Activated T-cell treated with anti-CD3 and anti-CD28 coated beads, Interleukin-2, amount 50 U/mL, for 72 hours (primary cell): ENCODE data around the gene ULK2. TPM values are rescaled to one million over a fixed set of nuclear protein-coding genes. Genes with fewer than 3 reads are reported as not detected.
A peak's percentile ranks its signal among the peaks of the same experiment; 100 is the strongest.
"Not testable (repeated sequence)": the region's sequence is repeated elsewhere in the genome, so short reads cannot be mapped to it uniquely, and the experiment has no call there.

ENCODE experiments used
- ATAC-seq, 2 donors: fragments of 150-1000 bp; cut with Tn5 transposase; replicated peaks in 1 of 2; 2 replicates each; pipeline ENCODE4 v1.10.0; 2021; ENCODE audit warnings: moderate library complexity in 2 of 2, mild to moderate bottlenecking in 1 of 2
- DNase-seq, 2 donors: peaks; one replicate each; pipeline ENCODE4 v3.0.0; 2021 to 2022; ENCODE audit warnings: mixed read lengths in 1 of 2
- H3K27ac Mint-ChIP-seq: one replicate; pipeline ENCODE4 v1.8.0; 2022; ENCODE audit warnings: mild to moderate bottlenecking, moderate library complexity, mixed read lengths
- H3K27me3 Mint-ChIP-seq: one replicate; pipeline ENCODE4 v1.8.0; 2022; ENCODE audit warnings: low read depth, mixed read lengths
- H3K36me3 Mint-ChIP-seq, 2 donors: one replicate each; pipeline ENCODE4 v1.8.0; 2022; ENCODE audit warnings: mixed read lengths in 2 of 2, mild to moderate bottlenecking in 1 of 2; ENCODE audit not compliant: insufficient read depth in 2 of 2
- H3K4me1 Mint-ChIP-seq: one replicate; pipeline ENCODE4 v1.8.0; 2022; ENCODE audit warnings: low read depth, mixed read lengths
- H3K4me3 Mint-ChIP-seq, 2 donors: one replicate each; pipeline ENCODE4 v1.8.0; 2022; ENCODE audit warnings: mild to moderate bottlenecking in 2 of 2, mixed read lengths in 2 of 2, moderate library complexity in 2 of 2
- H3K9me3 Mint-ChIP-seq, 2 donors: one replicate each; pipeline ENCODE4 v1.8.0; 2022; ENCODE audit warnings: mixed read lengths in 2 of 2
- total RNA-seq, 2 donors: library from RNA; stranded (reverse); gene quantifications; one replicate each; pipeline ENCODE4 v1.2.3, GENCODE V29; 2022

ULK2 gene
- total RNA-seq: 10 to 100 TPM; 13.9 to 14.5 TPM

- peak; percentile 67 to 69 for DNase-seq
- peak within 1 kb of the TSS; percentile 84 to 89 for H3K4me3 Mint-ChIP-seq
- ATAC-seq: peak; percentile 85 to 91
- no peaks in the 10 kb centered on the region for H3K27me3 Mint-ChIP-seq
- H3K4me1 Mint-ChIP-seq: peaks cover 18% of the 10 kb centered on the region
- H3K9me3 Mint-ChIP-seq: no peaks in the 10 kb centered on the region
- H3K36me3 Mint-ChIP-seq: no peaks in the 10 kb centered on the region
- H3K27ac Mint-ChIP-seq: no peak within 1 kb of the TSS
Measured at GRCh38 chr17:19867329-19868078, at the start of gene ULK2. Gene ULK2 (minus strand): TSS chr17:19867936. CDS start chr17:19867417, 519 bp downstream.

- ATAC-seq (no peak), DNase-seq (no peak)
- H3K27me3 Mint-ChIP-seq: no peaks in the 10 kb centered on the region
- no peaks in the 10 kb centered on the region for H3K9me3 Mint-ChIP-seq
- no peak overlapping the region for H3K4me3 Mint-ChIP-seq
- peak overlapping the region; percentile 1 for H3K27ac Mint-ChIP-seq
- peaks cover 6 to 26% of the 10 kb centered on the region in 2 donors for H3K36me3 Mint-ChIP-seq
- H3K4me1 Mint-ChIP-seq: peaks cover 1% of the 10 kb centered on the region
Measured at GRCh38 chr17:19915245-19915978, 47.7 kb upstream of the ULK2 start.

- peaks cover 4% of the 10 kb centered on the region for H3K4me1 Mint-ChIP-seq
- no peaks in the 10 kb centered on the region for H3K27me3 Mint-ChIP-seq
- no peaks in the 10 kb centered on the region for H3K9me3 Mint-ChIP-seq
- DNase-seq: no peak
- no peak overlapping the region for H3K27ac Mint-ChIP-seq
- peaks cover 8 to 30% of the 10 kb centered on the region in 2 donors for H3K36me3 Mint-ChIP-seq
- no peak for ATAC-seq
- no peak overlapping the region for H3K4me3 Mint-ChIP-seq
Measured at GRCh38 chr17:19911033-19911432, 43.3 kb upstream of the ULK2 start.

- H3K36me3 Mint-ChIP-seq: peaks cover 5 to 26% of the 10 kb centered on the region in 2 donors
- no peak overlapping the region for H3K4me3 Mint-ChIP-seq
- H3K9me3 Mint-ChIP-seq: no peaks in the 10 kb centered on the region
- peak overlapping the region; percentile 70 for H3K27ac Mint-ChIP-seq
- H3K27me3 Mint-ChIP-seq: no peaks in the 10 kb centered on the region
- peaks cover 4% of the 10 kb centered on the region for H3K4me1 Mint-ChIP-seq
- ATAC-seq (no peak), DNase-seq (no peak)
Measured at GRCh38 chr17:19909139-19909538, 41.4 kb upstream of the ULK2 start.

GRCh38 chr17:19905502-19905901 is 37.8 kb upstream of the ULK2 start:
- DNase-seq (no peak), ATAC-seq (no peak)
- Mint-ChIP-seq H3K36me3 (peaks cover 5 to 24% of the 10 kb centered on the region in 2 donors), H3K27me3 (no peaks in the 10 kb centered on the region), H3K4me3 (no peak overlapping the region), H3K27ac (no peak overlapping the region), H3K4me1 (peaks cover 3% of the 10 kb centered on the region), H3K9me3 (no peaks in the 10 kb centered on the region)

GRCh38 chr17:19904924-19905323 is 37.2 kb upstream of the ULK2 start:
- DNase-seq (no peak), ATAC-seq (no peak)
- H3K9me3 Mint-ChIP-seq: no peaks in the 10 kb centered on the region
- no peaks in the 10 kb centered on the region for H3K27me3 Mint-ChIP-seq
- no peaks in the 10 kb centered on the region for H3K4me1 Mint-ChIP-seq
- peaks cover 5 to 24% of the 10 kb centered on the region in 2 donors for H3K36me3 Mint-ChIP-seq
- no peak overlapping the region for H3K4me3 Mint-ChIP-seq
- no peak overlapping the region for H3K27ac Mint-ChIP-seq

GRCh38 chr17:19904412-19904811 is 36.7 kb upstream of the ULK2 start:
- no peaks in the 10 kb centered on the region for H3K4me1 Mint-ChIP-seq
- H3K27ac Mint-ChIP-seq: no peak overlapping the region
- no peaks in the 10 kb centered on the region for H3K9me3 Mint-ChIP-seq
- DNase-seq (no peak), ATAC-seq (no peak)
- H3K4me3 Mint-ChIP-seq: no peak overlapping the region
- no peaks in the 10 kb centered on the region for H3K27me3 Mint-ChIP-seq
- peaks cover 5 to 24% of the 10 kb centered on the region in 2 donors for H3K36me3 Mint-ChIP-seq

- DNase-seq (no peak), ATAC-seq (no peak)
- Mint-ChIP-seq H3K4me3 (no peak overlapping the region), H3K36me3 (peaks cover 3 to 6% of the 10 kb centered on the region in 2 donors), H3K27me3 (no peaks in the 10 kb centered on the region), H3K4me1 (peaks cover 6% of the 10 kb centered on the region), H3K9me3 (no peaks in the 10 kb centered on the region), H3K27ac (no peak overlapping the region)
Measured at GRCh38 chr17:19900809-19901208, 33.1 kb upstream of the ULK2 start.

GRCh38 chr17:19897903-19898302 is 30.2 kb upstream of the ULK2 start:
- Mint-ChIP-seq H3K4me1 (peaks cover 6% of the 10 kb centered on the region), H3K4me3 (no peak overlapping the region), H3K9me3 (no peaks in the 10 kb centered on the region), H3K27ac (no peak overlapping the region), H3K36me3 (no peaks in the 10 kb centered on the region), H3K27me3 (no peaks in the 10 kb centered on the region)
- ATAC-seq (no peak), DNase-seq (no peak)

GRCh38 chr17:19897090-19897837 is 29.5 kb upstream of the ULK2 start:
- Mint-ChIP-seq H3K4me3 (no peak overlapping the region), H3K27ac (no peak overlapping the region), H3K27me3 (no peaks in the 10 kb centered on the region), H3K4me1 (peaks cover 6% of the 10 kb centered on the region), H3K9me3 (no peaks in the 10 kb centered on the region), H3K36me3 (no peaks in the 10 kb centered on the region)
- no peak for ATAC-seq
- no peak for DNase-seq

- no peak overlapping the region for H3K27ac Mint-ChIP-seq
- peaks cover 6% of the 10 kb centered on the region for H3K4me1 Mint-ChIP-seq
- no peak for DNase-seq
- no peaks in the 10 kb centered on the region for H3K9me3 Mint-ChIP-seq
- H3K27me3 Mint-ChIP-seq: no peaks in the 10 kb centered on the region
- no peak overlapping the region for H3K4me3 Mint-ChIP-seq
- no peaks in the 10 kb centered on the region for H3K36me3 Mint-ChIP-seq
- no peak for ATAC-seq
Measured at GRCh38 chr17:19896679-19897078, 28.9 kb upstream of the ULK2 start.

GRCh38 chr17:19890554-19890953 is 22.8 kb upstream of the ULK2 start:
- H3K36me3 Mint-ChIP-seq: not testable (repeated sequence)

GRCh38 chr17:19890001-19890400 is 22.3 kb upstream of the ULK2 start:
- H3K27ac Mint-ChIP-seq, ATAC-seq, H3K4me3 Mint-ChIP-seq, H3K4me1 Mint-ChIP-seq, H3K36me3 Mint-ChIP-seq, H3K27me3 Mint-ChIP-seq, H3K9me3 Mint-ChIP-seq, DNase-seq: not testable (repeated sequence)

More at GRCh38 chr17:19890554-19890953, 22.8 kb upstream of the ULK2 start:
- not testable (repeated sequence) for H3K27me3 Mint-ChIP-seq, H3K4me3 Mint-ChIP-seq, H3K27ac Mint-ChIP-seq, DNase-seq, ATAC-seq, H3K9me3 Mint-ChIP-seq, H3K4me1 Mint-ChIP-seq
